Activated CD4-positive, alpha-beta T cell treated with anti-CD3 and anti-CD28 coated beads for 4 hours (primary cell): ENCODE results near the gene C9.
"Not testable (repeated sequence)": the region's sequence is repeated elsewhere in the genome, so short reads cannot be mapped to it uniquely, and the experiment has no call there.

Experiments
- DNase-seq, 2 donors: peaks; one replicate each; pipeline ENCODE4 v3.0.0-alpha.2; 2020

C9 gene

GRCh38 chr5:39364367-39364766 is at the start of gene C9:
Gene C9, minus strand, starts transcription at chr5:39364495. Its CDS starts 31 bp downstream, at chr5:39364464.
- DNase-seq: no peak

- no peak for DNase-seq
Observed at GRCh38 chr5:39413771-39414170, 49.5 kb upstream of the C9 start.

- no peak for DNase-seq
Observed at GRCh38 chr5:39412721-39413394, 48.6 kb upstream of the C9 start.

- DNase-seq: no peak
Observed at GRCh38 chr5:39411985-39412384, 47.7 kb upstream of the C9 start.

GRCh38 chr5:39411061-39411460 is 46.8 kb upstream of the C9 start:
- DNase-seq: no peak

GRCh38 chr5:39409033-39409432 is 44.7 kb upstream of the C9 start:
- no peak for DNase-seq

DNA sequence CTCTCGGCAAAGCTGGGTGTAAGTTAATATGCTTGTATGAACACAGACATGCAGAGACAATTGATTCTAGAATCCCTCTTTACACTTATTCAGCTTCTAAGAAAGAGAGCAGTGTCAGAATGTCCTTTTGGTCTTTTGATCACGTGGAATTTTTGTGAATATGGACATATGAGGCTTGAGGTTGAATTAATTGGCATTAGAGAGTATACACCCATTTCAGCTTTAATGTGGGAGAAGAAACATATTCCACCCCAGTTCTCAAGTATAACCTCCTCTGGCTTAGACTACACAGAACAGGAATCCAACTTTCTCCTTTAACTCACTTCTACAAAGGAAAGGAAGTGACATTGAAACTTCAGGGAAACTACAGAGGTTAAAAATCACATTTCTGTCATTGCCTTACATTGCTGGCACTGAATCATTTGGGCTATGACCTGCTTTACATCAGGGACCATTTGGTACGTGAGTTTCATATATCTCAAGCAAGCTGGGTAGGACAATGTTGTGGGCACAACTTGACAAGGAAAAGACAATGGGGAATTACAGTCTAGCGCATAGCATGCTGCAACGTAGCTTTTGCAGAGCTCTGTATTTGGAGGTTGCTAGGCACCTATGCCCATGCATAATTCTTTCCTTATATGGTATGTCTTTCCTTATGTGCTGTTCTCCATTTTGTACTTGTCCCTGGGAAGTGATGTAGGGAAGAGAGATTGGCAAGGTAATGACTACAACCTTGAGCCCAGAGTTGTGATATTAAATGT is 41.0 kb upstream of the C9 start:
- DNase-seq: no peak

DNA sequence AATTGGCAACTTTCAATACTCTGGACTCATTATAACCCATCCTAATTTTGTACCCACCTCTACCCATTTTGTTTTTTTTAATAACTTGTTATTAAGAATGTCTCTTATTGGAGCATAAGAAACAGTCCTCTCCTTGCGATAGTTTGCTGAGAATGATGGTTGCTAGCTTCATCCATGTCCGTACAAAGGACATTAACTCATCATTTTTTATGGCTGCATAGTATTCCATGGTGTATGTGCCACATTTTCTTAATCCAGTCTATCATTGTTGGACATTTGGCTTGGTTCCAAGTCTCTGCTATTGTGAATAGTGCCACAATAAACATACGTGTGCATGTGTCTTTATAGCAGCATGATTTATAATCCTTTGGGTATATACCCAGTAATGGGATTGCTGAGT is 39.5 kb upstream of the C9 start:
- not testable (repeated sequence) for DNase-seq

GRCh38 chr5:39402140-39402539 is 37.8 kb upstream of the C9 start:
- DNase-seq: not testable (repeated sequence)

DNA sequence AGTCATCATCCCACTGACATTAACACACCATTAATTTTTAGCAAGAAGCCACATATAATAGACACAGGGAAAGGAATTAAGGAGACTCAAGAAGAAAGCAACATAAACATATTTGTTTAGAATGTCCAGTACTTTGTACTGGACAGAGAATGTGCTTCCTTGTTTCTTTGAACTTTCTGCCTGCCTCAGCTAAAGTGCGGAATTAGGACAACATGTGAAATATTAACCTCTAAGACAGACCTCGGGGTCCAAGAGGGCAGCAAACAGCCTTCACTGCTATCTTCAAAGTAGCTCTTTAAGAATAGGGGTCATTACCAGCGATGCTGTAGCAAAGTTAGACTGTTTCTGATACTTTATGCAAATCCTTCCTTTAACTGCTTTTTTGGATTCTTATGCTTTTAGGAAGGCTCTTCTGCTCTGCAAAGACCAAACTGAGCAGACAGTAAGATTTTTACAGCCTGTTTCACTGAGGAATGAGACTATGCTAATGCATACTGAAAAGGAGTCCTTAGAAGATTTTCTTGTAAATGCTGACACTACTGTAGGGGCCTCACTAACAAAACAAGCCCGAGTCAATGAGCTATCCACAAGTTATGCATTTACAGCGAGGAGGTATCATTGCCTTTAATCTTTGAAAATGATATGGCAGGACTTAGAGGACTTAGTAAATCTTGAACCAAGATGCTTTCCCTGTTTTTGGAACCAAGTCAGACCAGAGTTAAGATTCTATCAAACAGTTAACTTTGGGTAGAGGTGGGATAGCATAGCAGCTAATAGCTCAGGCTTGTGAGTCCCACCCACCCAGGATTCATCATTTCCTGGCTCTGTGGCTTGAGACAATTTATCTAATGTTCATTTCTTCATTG is 36.7 kb upstream of the C9 start:
- DNase-seq: no peak

GRCh38 chr5:39399135-39400036 is 35.1 kb upstream of the C9 start:
- DNase-seq: no peak

GRCh38 chr5:39396843-39397242 is 32.5 kb upstream of the C9 start:
- no peak for DNase-seq

- no peak for DNase-seq
Observed at GRCh38 chr5:39395521-39395920, 31.2 kb upstream of the C9 start.

GRCh38 chr5:39394946-39395345 is 30.7 kb upstream of the C9 start:
- no peak for DNase-seq

DNA sequence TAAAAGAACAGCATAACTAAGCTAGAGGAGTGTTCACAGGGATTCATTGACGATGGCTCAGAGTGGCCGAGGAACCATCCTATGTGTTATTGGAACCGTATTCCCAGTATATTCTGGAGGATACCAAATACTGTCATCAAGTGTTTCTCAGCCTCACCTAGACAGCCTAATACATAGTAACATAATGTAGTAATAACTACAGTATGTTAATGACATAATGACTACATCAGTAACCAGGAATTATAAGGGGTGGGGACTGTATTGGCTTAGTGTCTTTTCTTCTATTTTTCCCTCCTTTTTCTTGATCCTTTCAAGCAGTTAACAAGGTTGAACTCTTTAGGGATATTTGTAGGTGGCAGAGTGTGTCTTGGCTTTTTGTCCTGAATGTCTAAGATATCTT is 26.6 kb upstream of the C9 start:
- DNase-seq: no peak

GRCh38 chr5:39387293-39387692 is 23.0 kb upstream of the C9 start:
- no peak for DNase-seq

DNA sequence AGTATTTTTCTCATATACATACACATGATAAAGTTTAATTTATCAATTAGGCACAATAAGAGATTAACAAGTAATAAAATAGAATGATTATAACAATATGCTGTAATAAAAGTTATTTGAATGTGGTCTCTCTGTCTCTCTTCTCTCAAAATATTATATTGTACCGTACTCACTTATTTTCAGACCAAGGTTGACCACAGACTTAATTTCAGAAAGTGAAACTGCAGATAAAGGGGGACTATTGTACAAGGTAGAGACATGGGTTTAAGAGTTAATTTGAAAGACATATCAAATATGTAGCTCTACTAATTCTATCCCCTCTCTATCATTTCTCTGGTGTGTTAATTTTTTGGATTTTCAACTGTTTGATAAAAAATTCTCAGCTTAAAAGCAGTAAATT is 20.0 kb upstream of the C9 start:
- no peak for DNase-seq

DNA sequence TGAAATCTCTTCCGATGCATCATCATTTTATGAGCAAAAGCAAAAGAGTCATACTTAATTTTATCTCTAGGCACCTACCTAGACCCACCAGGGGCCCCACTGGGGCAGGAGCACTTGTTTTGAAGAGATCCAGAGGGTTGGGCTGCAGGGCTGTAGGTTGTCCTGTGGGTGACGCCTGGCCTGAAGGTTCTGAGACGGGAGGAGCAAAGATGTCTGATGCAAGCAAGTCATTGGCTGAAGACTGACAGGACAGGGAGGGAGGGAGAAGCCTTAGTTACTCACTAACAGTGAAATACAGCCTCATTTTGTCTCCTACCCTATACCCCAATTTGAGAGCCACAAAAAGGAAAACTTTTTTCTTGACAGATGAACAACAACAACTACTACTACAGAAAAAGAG is 17.1 kb upstream of the C9 start:
- no peak for DNase-seq

GRCh38 chr5:39379693-39380092 is 15.4 kb upstream of the C9 start:
- DNase-seq: no peak

DNA sequence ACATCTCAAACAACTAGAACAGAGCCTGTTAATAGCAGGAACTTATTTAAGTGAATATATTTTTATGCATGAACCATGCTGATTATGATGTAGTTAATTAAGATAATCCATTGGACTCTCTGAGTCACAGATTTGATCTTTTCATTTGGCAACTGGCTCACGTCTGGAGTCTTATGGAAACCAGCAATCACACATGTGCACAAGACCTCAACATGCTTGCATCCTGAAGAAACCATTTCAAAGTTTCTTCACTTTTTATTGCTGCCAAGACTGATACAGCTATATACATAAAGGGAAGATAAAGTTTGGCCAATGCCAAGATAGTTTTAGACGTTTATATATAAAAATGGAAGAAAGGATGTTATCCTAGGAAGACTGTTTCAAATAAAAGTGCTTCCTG is 13.3 kb upstream of the C9 start:
- no peak for DNase-seq

- peak; percentile 4 to 41 for DNase-seq
Observed at GRCh38 chr5:39376293-39376714, 12.0 kb upstream of the C9 start.

- no peak for DNase-seq
Observed at GRCh38 chr5:39373791-39374190, 9.5 kb upstream of the C9 start.

DNA sequence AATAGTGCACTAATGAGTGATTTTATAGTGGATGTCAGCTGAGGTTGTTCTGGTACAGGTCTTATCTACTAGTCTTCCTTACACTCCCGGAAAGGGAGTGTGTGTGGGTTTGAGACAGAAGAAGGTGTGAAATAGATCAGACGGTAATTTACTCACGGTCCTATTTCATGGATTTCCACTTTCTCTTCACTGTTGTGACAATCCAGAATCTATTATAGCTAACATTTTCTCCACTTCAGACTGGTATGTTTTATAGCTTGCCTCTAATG is 7.0 kb upstream of the C9 start:
- no peak for DNase-seq
